DMS53 treated with DMSO at 0.1 percent for 48 hours (cell line): ENCODE results near the gene FAM131C.
"Not testable (repeated sequence)": the region's sequence is repeated elsewhere in the genome, so short reads cannot be mapped to it uniquely, and the experiment has no call there.

Experiments
- DNase-seq: peaks from one replicate; lab custom pipeline; 2025; ENCODE audit not compliant: unreplicated experiment; lab: John Stamatoyannopoulos, UW

The FAM131C gene

GRCh38 chr1:16061989-16062686 is 11.3 kb downstream of the FAM131C start:
- not testable (repeated sequence) for DNase-seq

- no peak for DNase-seq
Observed at GRCh38 chr1:16061266-16061665, 12.2 kb downstream of the FAM131C start.

DNA sequence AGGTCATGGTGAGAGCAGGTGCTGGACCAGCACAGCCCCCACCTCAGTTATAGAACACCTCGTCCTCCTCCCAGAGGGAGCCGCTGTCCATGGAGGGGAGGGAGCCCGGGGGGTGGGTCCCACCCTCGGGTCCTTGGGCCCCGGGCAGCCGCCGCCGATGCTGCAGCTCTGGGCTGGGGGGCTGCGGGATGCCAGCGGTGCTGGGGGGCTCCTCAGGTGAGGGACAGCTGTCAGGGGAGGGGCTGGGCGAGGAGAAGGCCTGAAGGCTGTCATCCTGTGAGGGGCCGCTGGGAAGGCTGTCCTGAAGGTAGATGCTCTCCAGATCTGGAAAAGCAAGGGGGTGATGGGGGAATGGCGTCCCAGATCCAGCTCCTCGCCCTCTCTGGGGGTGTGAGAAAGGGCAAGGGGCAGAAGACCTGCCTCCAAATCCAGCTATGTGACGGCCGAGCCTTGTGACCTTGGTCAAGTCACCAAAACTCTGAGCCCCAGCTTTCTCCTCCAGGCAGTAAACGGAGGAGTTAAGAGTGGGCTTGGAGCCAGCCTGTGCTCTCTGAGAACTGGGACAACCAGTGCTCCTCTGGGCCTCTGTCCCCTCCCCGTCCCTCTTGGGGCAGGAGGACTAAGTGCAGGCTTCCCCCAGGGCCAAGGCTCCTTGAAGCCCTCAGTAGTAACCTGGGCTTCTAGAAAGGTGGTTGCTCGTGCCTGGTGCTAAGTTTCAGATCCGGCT is 14.9 kb downstream of the FAM131C start:
- not testable (repeated sequence) for DNase-seq

DNA sequence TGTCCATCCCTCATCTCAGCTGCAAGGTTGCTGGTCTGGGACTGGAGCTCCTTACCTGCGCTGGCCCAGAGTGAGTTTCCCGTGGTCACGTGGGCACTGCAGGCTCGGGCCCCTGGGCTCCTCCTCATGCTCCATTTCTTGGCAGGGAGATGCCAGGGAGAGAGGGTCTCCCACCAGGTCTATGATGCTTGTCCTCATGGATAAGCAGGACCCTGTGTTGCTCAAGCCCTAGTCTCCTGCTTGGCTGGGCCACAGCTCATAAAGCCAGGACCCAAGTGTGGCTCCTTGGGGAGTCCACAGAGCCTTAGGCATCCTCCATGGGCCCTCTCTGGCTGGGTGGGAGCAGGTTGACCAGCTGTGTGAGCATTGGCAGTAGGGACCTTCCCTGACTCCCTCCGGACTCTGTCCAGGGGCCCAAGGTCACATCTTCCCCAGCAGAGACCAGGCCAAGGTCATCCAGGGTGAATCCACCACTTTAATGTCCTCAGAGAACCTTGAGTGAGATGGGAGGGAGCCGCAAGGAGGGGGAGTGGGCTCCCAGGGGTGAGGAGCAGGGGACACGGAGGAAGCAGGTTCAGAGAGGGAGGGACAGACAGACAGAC is 16.0 kb downstream of the FAM131C start:
- DNase-seq = not testable (repeated sequence)

DNA sequence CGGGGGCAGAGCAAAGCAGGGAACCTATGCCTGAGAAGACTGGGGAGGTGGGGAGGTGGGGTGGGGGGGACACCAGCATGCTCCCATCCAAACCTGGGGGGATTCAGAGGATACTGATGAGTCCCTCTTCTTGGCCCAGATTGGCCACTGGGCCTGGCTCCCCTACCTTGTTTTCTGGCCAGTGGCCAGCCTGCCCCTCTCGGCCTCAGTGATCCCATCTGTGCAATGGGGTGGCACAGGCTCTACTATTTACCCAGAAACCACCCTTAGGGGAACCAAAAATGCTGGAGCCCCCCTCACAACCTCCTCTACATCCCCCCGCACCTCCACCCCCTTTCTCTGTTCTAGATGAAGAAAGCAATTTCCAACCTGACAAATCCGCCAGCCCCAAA is 16.9 kb downstream of the FAM131C start:
- DNase-seq = not testable (repeated sequence)

GRCh38 chr1:16055613-16056520 is 17.6 kb downstream of the FAM131C start:
- peak; percentile 80 for DNase-seq

DNA sequence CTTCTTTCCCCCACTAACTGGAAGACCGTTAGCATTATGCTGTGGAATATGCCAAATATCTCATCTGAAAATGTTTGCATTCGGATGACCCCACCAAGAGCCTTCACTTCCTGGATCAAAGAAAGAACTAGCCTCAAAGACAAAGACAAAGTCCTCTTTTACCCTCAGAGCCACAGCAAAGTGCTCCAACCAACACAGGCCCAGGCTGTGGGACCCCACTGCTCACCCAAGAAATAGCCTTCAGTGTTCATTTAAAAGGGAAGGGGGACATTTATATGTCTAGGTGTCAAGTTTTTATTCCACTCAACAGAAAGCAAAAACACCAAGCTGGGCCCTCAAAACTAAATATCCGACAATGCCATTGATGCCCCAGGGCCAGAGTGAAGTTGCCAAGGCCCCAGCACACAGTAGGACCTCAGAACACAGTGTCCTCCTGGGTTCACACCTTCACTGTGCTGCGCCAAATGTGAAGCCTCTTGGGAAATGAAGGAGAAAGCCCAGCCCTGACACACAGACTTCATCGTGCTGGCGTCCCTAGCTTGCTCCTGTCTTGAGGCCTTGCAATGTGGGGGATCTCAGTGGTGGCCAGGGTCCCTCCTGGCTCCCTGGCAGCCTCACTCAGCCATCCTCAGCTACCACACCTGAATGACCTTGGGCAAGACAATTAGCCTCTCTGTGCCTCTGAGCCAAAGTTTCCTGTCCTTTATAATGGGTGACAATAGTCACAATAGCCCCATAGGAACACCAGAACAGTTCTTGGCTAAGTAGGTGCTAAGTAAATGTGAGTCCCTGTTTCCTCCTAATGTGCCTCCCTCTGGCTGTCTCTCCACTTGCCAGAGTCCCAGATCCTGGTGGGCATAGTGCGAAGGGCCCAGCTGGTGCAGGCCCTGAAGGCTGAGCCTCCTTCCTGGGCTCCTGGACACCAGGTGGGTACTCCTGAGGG is 18.6 kb downstream of the FAM131C start:
- DNase-seq = no peak

- no peak for DNase-seq
Observed at GRCh38 chr1:16053781-16054502, 19.5 kb downstream of the FAM131C start.

- not testable (repeated sequence) for DNase-seq
Observed at GRCh38 chr1:16051949-16052348, 21.5 kb downstream of the FAM131C start.

- DNase-seq = no peak
Observed at GRCh38 chr1:16051039-16051438, 22.4 kb downstream of the FAM131C start.

- no peak for DNase-seq
Observed at GRCh38 chr1:16050328-16050727, 23.1 kb downstream of the FAM131C start.

- no peak for DNase-seq
Observed at GRCh38 chr1:16048573-16049189, 24.8 kb downstream of the FAM131C start.

DNA sequence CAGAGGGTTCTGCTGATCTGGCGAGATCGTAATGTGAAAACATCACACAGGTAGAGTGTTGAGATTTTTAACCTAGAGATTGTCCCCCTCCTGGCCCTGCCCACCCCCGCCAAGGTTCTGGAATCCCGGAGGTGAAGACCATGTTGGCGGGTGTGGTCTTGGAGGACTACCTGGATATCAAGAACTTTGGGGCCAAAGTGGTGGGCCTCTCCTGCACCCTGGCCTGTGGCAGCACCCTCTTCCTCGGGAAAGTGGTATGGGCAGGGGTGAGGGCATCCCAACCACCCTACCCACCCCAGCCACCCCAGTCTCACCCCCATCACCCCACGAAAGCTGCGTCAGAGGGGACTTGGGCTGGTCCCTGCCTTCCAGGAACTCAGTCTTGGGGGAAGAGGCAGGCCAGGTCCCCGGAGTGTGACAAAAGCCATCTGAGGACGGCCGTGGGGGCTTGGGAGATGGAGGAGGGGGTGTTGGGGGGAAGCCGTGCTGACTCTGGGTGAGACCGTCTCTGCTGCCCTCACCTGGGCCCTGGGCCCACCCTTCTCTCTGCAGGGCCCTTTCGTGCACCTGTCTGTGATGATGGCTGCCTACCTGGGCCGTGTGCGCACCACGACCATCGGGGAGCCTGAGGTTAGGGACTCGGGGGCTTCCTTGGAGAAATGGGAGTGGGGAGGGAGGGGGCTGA is 25.5 kb downstream of the FAM131C start:
- no peak for DNase-seq

DNA sequence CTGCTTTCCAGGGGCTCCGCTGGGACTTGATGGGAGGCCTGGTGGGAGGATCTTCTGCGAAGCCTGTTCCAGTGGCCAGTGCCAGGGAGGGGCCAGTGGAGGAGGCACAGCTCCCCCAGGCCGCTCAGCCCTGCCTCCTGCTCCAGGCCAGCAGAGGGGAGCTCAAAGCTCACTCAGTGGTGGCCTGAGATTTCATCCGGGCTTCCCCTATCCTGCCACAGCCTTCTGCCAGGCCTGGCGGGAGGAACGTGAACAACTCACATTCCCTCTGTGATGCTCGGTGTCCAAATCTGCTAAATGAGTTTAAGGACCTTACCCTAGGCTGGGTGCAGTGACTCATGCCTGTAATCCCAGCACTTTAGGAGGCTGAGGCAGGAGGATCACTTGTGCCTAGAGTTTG is 26.6 kb downstream of the FAM131C start:
- no peak for DNase-seq

DNA sequence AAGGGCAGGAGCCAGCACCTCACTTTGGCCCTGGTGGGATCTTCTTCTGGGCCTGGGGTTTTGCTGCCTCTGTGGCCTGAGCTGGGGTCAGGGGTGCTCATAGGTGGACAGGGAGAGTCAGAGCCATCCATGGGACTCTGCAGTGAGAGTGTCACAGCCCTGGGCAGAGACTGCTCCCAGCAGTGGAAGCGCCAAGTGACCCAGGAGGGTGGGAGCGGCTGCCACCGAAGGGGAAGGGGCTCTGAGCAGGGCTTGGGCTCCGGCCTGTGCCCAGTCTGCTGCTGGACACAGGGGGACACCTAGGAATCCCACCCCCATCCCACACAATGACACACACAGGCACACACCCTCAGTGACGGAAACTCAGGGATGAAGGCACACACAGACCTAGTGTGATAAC is 29.5 kb downstream of the FAM131C start:
- no peak for DNase-seq

- DNase-seq = no peak
Observed at GRCh38 chr1:16043521-16043920, 29.9 kb downstream of the FAM131C start, which contains the start of gene CLCNKB. Gene CLCNKB (plus strand): TSS chr1:16043782. CDS start chr1:16044493, 711 bp downstream.

- not testable (repeated sequence) for DNase-seq
Observed at GRCh38 chr1:16042654-16043053, 30.8 kb downstream of the FAM131C start.

GRCh38 chr1:16042096-16042495 is 31.4 kb downstream of the FAM131C start:
- no peak for DNase-seq
